GM21390 (cell line): Measurements from ENCODE around the gene LRRC8B.
A peak's percentile ranks its signal among the peaks of the same experiment; 100 is the strongest.
"Not testable (repeated sequence)": the region's sequence is repeated elsewhere in the genome, so short reads cannot be mapped to it uniquely, and the experiment has no call there.

Experiments used
- ATAC-seq: cut with Tn5 transposase; IDR thresholded peaks from one replicate; pipeline ENCODE4 v1.9.1; 2021; ENCODE audit not compliant: unreplicated experiment

The LRRC8B gene

GRCh38 chr1:89524369-89525168 is at the start of gene LRRC8B:
TSS of gene LRRC8B (plus strand) at chr1:89524829. CDS start at chr1:89582651, 57,822 bp downstream.
- peak; percentile 89 for ATAC-seq

GRCh38 chr1:89475269-89475668 is 49.4 kb upstream of the LRRC8B start:
- no peak for ATAC-seq

GRCh38 chr1:89476072-89476471 is 48.6 kb upstream of the LRRC8B start:
- no peak for ATAC-seq

GRCh38 chr1:89483010-89483756 is 41.4 kb upstream of the LRRC8B start:
- no peak for ATAC-seq

GRCh38 chr1:89483757-89484077 is 40.9 kb upstream of the LRRC8B start:
- ATAC-seq = no peak

- no peak for ATAC-seq
These were observed 40.3 kb upstream of the LRRC8B start for GRCh38 chr1:89484092-89485038.

GRCh38 chr1:89487972-89488371 is 36.7 kb upstream of the LRRC8B start:
- ATAC-seq = no peak

GRCh38 chr1:89489047-89489729 is 35.4 kb upstream of the LRRC8B start:
- ATAC-seq = no peak

- ATAC-seq = no peak
These were observed 34.2 kb upstream of the LRRC8B start for GRCh38 chr1:89490389-89490788.

- ATAC-seq = no peak
These were observed 25.3 kb upstream of the LRRC8B start for GRCh38 chr1:89499320-89499719.

- no peak for ATAC-seq
These were observed 22.6 kb upstream of the LRRC8B start for GRCh38 chr1:89502042-89502441.

GRCh38 chr1:89502895-89503294 is 21.7 kb upstream of the LRRC8B start:
- ATAC-seq = no peak

- no peak for ATAC-seq
These were observed 20.9 kb upstream of the LRRC8B start for GRCh38 chr1:89503690-89504089.

GRCh38 chr1:89510061-89510460 is 14.6 kb upstream of the LRRC8B start:
- ATAC-seq = not testable (repeated sequence)

- ATAC-seq = no peak
These were observed 11.5 kb upstream of the LRRC8B start for GRCh38 chr1:89512996-89513720.

- no peak for ATAC-seq
These were observed 8.6 kb upstream of the LRRC8B start for GRCh38 chr1:89516055-89516454.

- no peak for ATAC-seq
These were observed 6.4 kb upstream of the LRRC8B start for GRCh38 chr1:89518221-89518631.

- peak; percentile 39 for ATAC-seq
These were observed 4.8 kb upstream of the LRRC8B start for GRCh38 chr1:89519779-89520358.

GRCh38 chr1:89521977-89522376 is 2.7 kb upstream of the LRRC8B start:
- ATAC-seq = not testable (repeated sequence)
